Activated CD4-positive, alpha-beta T cell treated with anti-CD3 and anti-CD28 coated beads, Interleukin-2, amount 50 U/mL, for 24 hours (primary cell): ENCODE results near the gene ZBTB49.

Experiments
- DNase-seq, 2 donors: peaks; one replicate each; pipeline ENCODE4 v3.0.0-alpha.2; 2020; ENCODE audit warnings: low read depth in 1 of 2, low spot score in 1 of 2

Gene ZBTB49

DNA sequence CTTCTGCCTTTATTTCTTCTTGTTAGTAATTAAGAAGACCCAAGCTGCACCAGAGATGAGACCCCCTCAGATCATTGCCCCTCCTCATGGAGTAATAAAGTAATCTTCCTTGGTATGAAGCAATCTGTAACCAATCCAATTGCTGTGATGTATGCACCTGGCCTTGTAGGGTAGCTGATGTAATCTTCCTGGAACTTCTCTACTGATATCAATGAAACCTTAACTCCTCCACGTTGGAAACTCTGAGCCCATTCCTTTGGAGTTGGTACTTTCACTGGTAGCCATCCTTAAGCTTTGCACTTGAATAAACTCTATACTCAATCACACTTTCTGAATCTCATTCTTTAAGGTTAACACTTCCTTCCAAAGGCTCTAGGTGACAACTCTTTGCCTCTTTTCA is 65.3 kb downstream of the ZBTB49 start:
- no peak for DNase-seq

DNA sequence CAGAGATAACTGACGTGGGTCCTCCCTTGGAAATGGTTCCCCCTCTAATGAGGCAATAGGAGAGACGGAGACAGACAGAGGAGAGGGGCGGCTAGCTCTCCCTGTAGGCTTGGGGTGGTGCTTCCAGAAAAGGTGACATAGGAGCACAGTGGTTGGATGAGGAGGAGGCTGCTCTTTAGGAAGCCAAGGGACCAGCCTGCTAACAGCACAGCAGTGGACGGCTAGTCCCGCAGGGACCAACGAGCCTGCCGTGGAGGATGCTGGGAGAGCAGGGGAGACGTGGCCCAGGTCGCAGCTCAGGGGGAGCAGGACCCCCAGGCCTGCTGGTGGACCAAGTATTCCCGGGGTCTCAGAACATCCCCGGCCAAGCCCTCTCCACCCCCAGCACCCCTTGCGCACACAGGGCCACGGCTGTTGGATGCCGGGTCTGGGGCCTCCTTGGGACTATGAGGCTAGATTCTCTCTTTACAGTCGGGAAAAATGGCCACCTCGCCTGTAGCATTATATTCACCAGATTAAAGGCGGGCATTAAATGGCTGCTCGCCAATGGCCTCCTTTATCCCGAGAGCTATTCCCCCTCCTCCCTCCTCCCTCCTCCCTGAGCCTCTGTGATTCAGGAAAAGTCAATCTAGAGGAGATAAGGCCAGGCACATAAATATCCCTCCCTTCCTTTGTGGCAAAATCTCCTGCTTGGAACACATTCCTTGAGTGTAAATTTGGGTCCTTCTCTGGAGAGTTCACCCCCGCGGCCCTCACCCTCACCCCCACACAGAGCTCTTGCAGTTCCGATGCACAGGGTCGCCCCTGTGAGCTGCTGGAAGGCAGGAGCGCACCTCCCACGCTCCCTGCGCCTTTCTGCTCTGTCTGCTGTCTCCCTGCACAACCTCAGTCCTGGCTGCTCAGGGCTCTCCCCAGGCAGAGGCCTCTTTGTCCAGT is 66.3 kb downstream of the ZBTB49 start:
- DNase-seq = no peak

DNA sequence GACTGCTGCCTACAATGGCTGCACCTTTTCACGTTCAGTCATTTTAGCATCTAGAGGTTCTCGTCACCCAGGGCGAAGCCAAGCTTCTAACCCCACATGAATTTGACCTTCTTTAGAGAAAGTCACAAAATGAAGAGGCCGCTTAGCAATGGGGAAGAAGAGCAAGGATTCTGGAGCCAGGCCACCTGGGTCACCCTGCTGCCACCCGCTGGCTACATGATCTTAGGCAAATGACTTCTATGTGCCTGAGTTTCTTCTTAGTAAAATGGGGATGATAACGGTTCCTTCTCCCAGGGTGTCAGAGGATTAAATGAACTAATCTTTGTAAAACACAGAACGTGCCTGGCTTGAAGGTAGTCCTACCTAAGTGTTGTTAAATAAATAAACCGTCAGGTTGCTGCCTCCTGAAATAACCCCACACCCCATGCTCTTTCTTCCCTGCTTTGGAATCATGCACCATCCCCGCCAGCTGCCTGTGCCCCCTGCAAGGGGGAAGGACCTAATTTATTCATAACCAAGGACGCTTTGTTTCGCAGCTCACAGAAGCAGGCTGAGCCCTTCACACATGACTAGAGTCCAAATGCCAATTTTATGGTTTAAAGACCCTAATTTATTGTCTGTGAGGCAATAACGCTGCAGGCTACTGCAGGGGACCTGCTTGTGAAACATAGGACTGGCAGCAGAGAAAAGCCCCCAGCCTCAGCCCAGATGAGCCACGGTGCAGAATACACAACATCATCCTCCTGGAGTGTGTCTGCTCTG is 68.2 kb downstream of the ZBTB49 start:
- no peak for DNase-seq

DNA sequence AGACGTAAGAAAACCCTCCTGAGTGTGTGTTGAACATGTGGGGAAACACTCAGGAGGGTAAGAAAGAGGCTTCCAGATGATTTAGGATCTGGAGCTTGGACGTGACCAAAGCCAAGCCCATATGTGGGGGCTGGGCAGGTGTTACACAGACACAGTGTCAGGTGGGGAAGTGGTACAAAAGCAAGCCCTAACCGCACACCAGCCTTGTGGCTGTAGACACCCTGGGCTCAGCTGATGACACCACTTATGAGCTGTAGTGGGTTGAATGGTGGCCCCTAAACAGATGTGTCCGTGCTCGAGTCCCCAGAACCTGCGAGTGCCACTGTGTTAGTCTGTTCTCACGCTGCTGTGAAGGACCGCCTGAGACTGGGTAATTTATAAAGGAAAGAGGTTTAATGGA is 71.8 kb downstream of the ZBTB49 start:
- DNase-seq = no peak

DNA sequence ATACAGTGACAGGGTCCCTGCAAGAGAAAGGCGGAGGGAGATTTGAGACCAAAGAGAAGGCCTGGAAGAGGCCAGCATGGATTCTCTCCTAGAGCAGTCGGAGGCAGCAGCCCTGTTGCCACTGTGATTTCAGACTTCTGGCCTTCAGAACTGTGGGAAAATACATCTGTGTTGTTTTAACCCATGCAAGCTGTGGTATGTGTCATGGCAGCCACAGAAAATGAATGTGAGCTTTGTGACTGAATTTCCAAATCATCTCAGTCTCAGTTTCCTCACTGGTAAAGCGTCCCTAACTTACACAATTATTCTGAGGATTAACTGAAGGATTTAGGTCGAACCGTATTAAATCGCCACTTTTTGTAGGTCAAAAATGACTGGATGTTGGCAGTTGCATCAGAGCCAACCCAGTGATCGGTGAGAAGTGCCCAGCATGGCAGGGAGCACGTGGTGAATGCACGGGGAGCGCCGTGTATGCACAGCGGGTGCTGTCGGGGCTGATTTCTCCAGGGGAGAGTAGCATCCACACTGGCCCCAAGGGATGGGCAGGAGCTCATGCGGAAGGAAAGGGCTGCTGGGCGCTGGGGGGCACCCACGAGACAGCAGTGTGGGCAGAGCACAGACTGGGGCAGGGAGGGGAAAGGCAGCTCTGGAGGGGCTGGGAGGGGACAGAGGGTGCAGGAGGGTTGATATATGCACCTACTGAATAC is 73.1 kb downstream of the ZBTB49 start:
- no peak for DNase-seq

DNA sequence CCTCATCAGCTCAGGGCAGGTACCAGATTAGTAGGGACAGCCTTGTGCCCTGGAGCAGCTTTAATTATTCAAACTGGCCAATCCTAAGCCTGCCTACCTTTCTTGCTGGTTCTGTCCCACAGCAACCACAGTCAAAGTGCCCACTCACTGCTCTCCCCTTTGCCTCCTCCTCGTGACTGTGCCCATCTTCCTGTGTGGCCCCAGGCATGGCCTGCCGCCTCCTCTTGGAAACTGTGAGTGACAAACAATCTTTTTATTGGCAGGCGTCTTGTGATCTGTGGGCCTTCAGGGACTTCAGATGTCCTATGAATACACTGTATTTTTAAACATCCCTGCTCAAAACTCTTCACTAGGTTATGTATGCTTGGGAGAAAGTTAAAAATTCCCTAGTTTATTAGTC is 74.0 kb downstream of the ZBTB49 start:
- no peak for DNase-seq

DNA sequence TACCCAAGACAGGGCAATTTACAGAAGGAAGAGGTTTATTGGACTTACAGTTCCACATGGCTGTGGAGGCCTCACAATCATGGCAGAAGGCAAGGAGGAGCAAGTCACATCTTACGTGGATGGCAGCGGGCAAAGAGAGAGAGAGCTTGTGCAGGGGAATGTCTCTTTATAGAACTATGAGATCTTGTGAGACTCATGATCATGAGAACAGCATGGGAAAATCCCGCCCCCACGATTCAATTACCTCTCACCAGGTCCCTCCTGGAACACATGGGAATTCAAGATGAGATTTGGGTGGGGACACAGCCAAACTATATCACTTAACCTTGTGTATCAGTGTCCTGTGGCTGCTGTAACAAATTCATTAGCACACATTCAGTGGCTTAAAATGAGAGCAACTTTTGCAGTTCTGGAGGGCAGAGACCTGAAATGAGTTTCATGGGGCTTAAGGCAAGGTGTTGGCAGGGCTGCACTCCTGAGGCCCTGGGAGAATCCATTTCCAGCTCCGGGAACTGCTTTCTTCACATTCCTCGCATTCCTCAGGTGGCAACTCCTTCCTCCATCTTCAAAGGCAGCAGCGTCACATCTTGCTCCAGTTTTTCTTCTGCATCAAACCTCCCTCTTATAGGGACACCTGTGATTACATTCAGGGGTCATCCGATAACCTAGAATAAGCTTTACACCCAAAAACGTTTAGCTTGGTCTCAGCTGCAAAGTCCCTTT is 74.6 kb downstream of the ZBTB49 start:
- no peak for DNase-seq

DNA sequence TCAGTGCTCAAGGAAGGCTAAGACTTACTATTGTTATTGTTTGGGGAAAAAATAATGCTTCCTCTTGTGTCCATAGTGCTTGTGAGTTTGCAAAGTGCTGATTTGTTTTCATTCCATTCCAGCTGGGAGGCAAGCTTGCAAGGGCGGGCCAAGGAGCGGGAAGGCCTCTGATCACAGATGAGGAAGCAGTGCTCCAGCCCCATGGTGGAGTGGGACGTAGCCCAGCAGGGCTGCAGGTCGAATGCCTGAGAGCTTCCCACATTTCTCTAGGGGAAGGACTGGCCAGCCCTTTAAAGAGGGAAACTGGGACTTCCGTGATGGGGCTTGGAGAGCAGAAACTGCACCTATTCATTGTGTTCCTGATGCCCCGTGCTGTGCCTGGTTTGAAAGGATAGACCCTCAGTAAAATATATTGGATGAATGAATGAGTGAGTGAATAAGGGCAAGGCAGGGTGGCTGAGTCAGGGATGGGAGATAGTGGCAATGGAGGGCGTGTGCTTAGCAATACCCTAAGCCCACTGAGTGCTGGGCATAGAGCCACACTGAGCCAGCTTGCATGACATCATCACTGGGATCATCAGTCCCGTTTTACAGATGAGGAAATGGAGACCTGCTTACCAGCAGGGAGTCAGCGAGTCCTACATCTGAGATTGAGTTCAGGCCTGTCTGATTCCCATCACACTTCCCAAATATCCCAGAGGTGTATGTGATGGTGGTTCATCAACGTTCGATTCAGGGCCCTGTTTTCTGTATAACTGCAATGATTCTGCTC is 78.9 kb downstream of the ZBTB49 start:
- DNase-seq = no peak
